ENCODE measurements around the gene DUSP18.
"Not testable (repeated sequence)": the region's sequence is repeated elsewhere in the genome, so short reads cannot be mapped to it uniquely, and the experiment has no call there.

The DUSP18 gene

GRCh38 chr22:30676565-30676964 lies 8.9 kb upstream of the DUSP18 start:
- not testable (repeated sequence) for DNase-seq

GRCh38 chr22:30675436-30675835 lies 7.8 kb upstream of the DUSP18 start:
- DNase-seq: no peak

GRCh38 chr22:30674482-30674881 lies 6.8 kb upstream of the DUSP18 start:
- DNase-seq: no peak

GRCh38 chr22:30673136-30673535 lies 5.5 kb upstream of the DUSP18 start:
- no peak for DNase-seq

GRCh38 chr22:30671071-30671470 lies 3.4 kb upstream of the DUSP18 start:
- DNase-seq: no peak

- no peak for DNase-seq
Observed at GRCh38 chr22:30668386-30668710, 673 bp upstream of the DUSP18 start.

GRCh38 chr22:30667107-30667493 lies 575 bp downstream of the DUSP18 start:
- DNase-seq: peak; percentile 41

- no peak for DNase-seq
Observed at GRCh38 chr22:30665786-30666185, 1.9 kb downstream of the DUSP18 start.

- DNase-seq: no peak
Observed at GRCh38 chr22:30665266-30665665, 2.4 kb downstream of the DUSP18 start.

- no peak for DNase-seq
Observed at GRCh38 chr22:30664798-30665197, 2.9 kb downstream of the DUSP18 start.

GRCh38 chr22:30662040-30662439 lies 5.6 kb downstream of the DUSP18 start:
- no peak for DNase-seq

GRCh38 chr22:30655532-30655931 lies 12.1 kb downstream of the DUSP18 start:
- no peak for DNase-seq

GRCh38 chr22:30654361-30654760 lies 13.3 kb downstream of the DUSP18 start:
- no peak for DNase-seq

- no peak for DNase-seq
Observed at GRCh38 chr22:30652852-30653251, 14.8 kb downstream of the DUSP18 start.

- no peak for DNase-seq
Observed at GRCh38 chr22:30650508-30651116, 17.1 kb downstream of the DUSP18 start.

GRCh38 chr22:30649430-30650007 lies 18.2 kb downstream of the DUSP18 start:
- DNase-seq: peak; percentile 91

- DNase-seq: no peak
Observed at GRCh38 chr22:30648825-30649224, 18.9 kb downstream of the DUSP18 start.

- no peak for DNase-seq
Observed at GRCh38 chr22:30647536-30647935, 20.1 kb downstream of the DUSP18 start.

GRCh38 chr22:30646518-30647160 lies 21.0 kb downstream of the DUSP18 start:
- DNase-seq: no peak

GRCh38 chr22:30643055-30643875 lies 24.4 kb downstream of the DUSP18 start:
- DNase-seq: no peak

- DNase-seq: no peak
Observed at GRCh38 chr22:30640839-30641430, 26.7 kb downstream of the DUSP18 start.

GRCh38 chr22:30640361-30640760 lies 27.3 kb downstream of the DUSP18 start:
- no peak for DNase-seq

GRCh38 chr22:30637701-30638114 lies 30.0 kb downstream of the DUSP18 start:
- no peak for DNase-seq
